Loucy (cell line): Measurements from ENCODE around the gene GJB3.

Experiments
- H2AFZ ChIP-seq: fragments of 200-600 bp; sonication (generic); 2 replicates; pipeline ENCODE4 v1.6.0; 2016; ENCODE audit warnings: antibody characterized with exemption, mild to moderate bottlenecking, low read length, moderate library complexity
- H3F3A ChIP-seq: fragments of 200-600 bp; 2 replicates; pipeline ENCODE4 v1.6.0; 2016; ENCODE audit warnings: antibody characterized with exemption, low read depth, mild to moderate bottlenecking
- H3K27me3 ChIP-seq: fragments of 200-600 bp; sonication (generic); 2 replicates; pipeline ENCODE4 v1.6.1; 2014; ENCODE audit warnings: low read length, mild to moderate bottlenecking; ENCODE audit not compliant: insufficient read depth, poor library complexity, severe bottlenecking
- H3K36me3 ChIP-seq: fragments of 200-600 bp; sonication (generic); 2 replicates; pipeline ENCODE4 v1.6.1; 2016; ENCODE audit warnings: low read length; ENCODE audit not compliant: insufficient read depth
- H3K4me1 ChIP-seq: fragments of 200-600 bp; sonication (generic); 2 replicates; pipeline ENCODE4 v1.5.1; 2014; ENCODE audit warnings: low read length, mild to moderate bottlenecking; ENCODE audit not compliant: insufficient read depth, poor library complexity, severe bottlenecking
- H3K4me2 ChIP-seq: fragments of 200-600 bp; sonication (generic); 2 replicates; pipeline ENCODE4 v1.6.0; 2014; ENCODE audit warnings: antibody characterized with exemption, low read length, low read depth, mild to moderate bottlenecking; ENCODE audit not compliant: poor library complexity, severe bottlenecking
- H3K4me3 ChIP-seq: fragments of 200-600 bp; sonication (generic); 2 replicates; pipeline ENCODE4 v1.5.1; 2014; ENCODE audit warnings: low read length, mild to moderate bottlenecking, mixed read lengths; ENCODE audit not compliant: poor library complexity, severe bottlenecking
- H3K79me2 ChIP-seq: fragments of 200-600 bp; sonication (generic); 2 replicates; pipeline ENCODE4 v1.6.1; 2014; ENCODE audit warnings: low read length; ENCODE audit not compliant: insufficient read depth
- H3K9ac ChIP-seq: fragments of 200-600 bp; sonication (generic); 2 replicates; pipeline ENCODE4 v1.6.0; 2014; ENCODE audit warnings: mild to moderate bottlenecking, low read depth, low read length, moderate library complexity; ENCODE audit not compliant: poor library complexity, severe bottlenecking
- H3K9me2 ChIP-seq: fragments of 200-600 bp; sonication (generic); replicated peaks from 2 replicates; pipeline ENCODE4 v1.6.1; 2016; ENCODE audit warnings: low read depth, low read length, mixed read lengths
- H3K9me3 ChIP-seq: fragments of 200-600 bp; sonication (generic); 2 replicates; pipeline ENCODE4 v1.6.1; 2014; ENCODE audit warnings: mild to moderate bottlenecking, antibody characterized with exemption, low read length, low read depth; ENCODE audit not compliant: insufficient read depth
- H4K20me1 ChIP-seq: fragments of 200-600 bp; sonication (generic); 2 replicates; pipeline ENCODE4 v1.6.0; 2014; ENCODE audit warnings: antibody characterized with exemption, low read length, mild to moderate bottlenecking; ENCODE audit not compliant: insufficient read depth, poor library complexity, severe bottlenecking
- CTCF ChIP-seq: fragments of 200-600 bp; sonication (generic); conservative IDR thresholded peaks from 2 replicates; pipeline ENCODE4 v1.5.1; 2014; ENCODE audit warnings: mild to moderate bottlenecking, antibody characterized with exemption, low read length
- EZH2phosphoT487 ChIP-seq: fragments of 200-600 bp; IDR thresholded peaks from 2 replicates; pipeline ENCODE4 v1.6.1; 2018; ENCODE audit warnings: antibody characterized with exemption, mild to moderate bottlenecking, moderate library complexity, borderline replicate concordance

The GJB3 gene

GRCh38 chr1:34794790-34795180, 13.8 kb downstream of the GJB3 start:
- Histone ChIP-seq H3K9me3 (no peaks in the 10 kb centered on the region), H4K20me1 (no peaks in the 10 kb centered on the region), H3K4me3 (no peak overlapping the region), H3K79me2 (no peaks in the 10 kb centered on the region), H2AFZ (no peak overlapping the region), H3K27me3 (no peaks in the 10 kb centered on the region), H3K9me2 (no peaks in the 10 kb centered on the region), H3K9ac (no peak overlapping the region), H3K36me3 (no peaks in the 10 kb centered on the region), H3K4me1 (no peaks in the 10 kb centered on the region), H3K4me2 (no peak overlapping the region), H3F3A (no peaks in the 10 kb centered on the region)
- TF ChIP-seq CTCF: no peak
- no peak for TF ChIP-seq EZH2phosphoT487

GRCh38 chr1:34795916-34796315, 14.9 kb downstream of the GJB3 start:
- Histone ChIP-seq H3K36me3 (no peaks in the 10 kb centered on the region), H3K4me3 (no peak overlapping the region), H3K27me3 (no peaks in the 10 kb centered on the region), H2AFZ (no peak overlapping the region), H4K20me1 (no peaks in the 10 kb centered on the region), H3K4me2 (no peak overlapping the region), H3K9ac (no peak overlapping the region), H3F3A (no peaks in the 10 kb centered on the region), H3K4me1 (no peaks in the 10 kb centered on the region), H3K9me2 (no peaks in the 10 kb centered on the region), H3K79me2 (no peaks in the 10 kb centered on the region), H3K9me3 (no peaks in the 10 kb centered on the region)
- no peak for TF ChIP-seq CTCF
- no peak for TF ChIP-seq EZH2phosphoT487

- Histone ChIP-seq H3K27me3 (no peaks in the 10 kb centered on the region), H4K20me1 (no peaks in the 10 kb centered on the region), H3F3A (no peaks in the 10 kb centered on the region), H3K79me2 (no peaks in the 10 kb centered on the region), H3K4me2 (no peak overlapping the region), H3K4me3 (no peak overlapping the region), H3K4me1 (no peaks in the 10 kb centered on the region), H2AFZ (no peak overlapping the region), H3K9me2 (no peaks in the 10 kb centered on the region), H3K9ac (no peak overlapping the region), H3K9me3 (no peaks in the 10 kb centered on the region), H3K36me3 (no peaks in the 10 kb centered on the region)
- TF ChIP-seq EZH2phosphoT487: no peak
- no peak for TF ChIP-seq CTCF
These were observed 16.0 kb downstream of the GJB3 start for GRCh38 chr1:34796990-34797389.
